HEK293 (cell line): Measurements from ENCODE around the gene PIK3R3.
A peak's percentile ranks its signal among the peaks of the same experiment; 100 is the strongest.

ENCODE experiments used
- CTCF ChIA-PET: fragments of 350-600 bp; formaldehyde crosslinking; extraction: SDS; loops from one replicate; lab custom pipeline; 2021; ENCODE audit warnings: antibody characterized with exemption; lab: Yijun Ruan, JAX
- POLR2A ChIA-PET: fragments of 300-600 bp; formaldehyde crosslinking; extraction: SDS; loops from one replicate; lab custom pipeline; 2020; ENCODE audit warnings: antibody characterized with exemption, inconsistent platforms; lab: Yijun Ruan, JAX
- H3K27ac ChIP-seq: fragments of 200-500 bp; sonication (Bioruptor generic); 2 replicates; pipeline ENCODE4 v1.5.1; 2014; ENCODE audit warnings: low read depth, low read length, control low read depth, inconsistent platforms; ENCODE audit errors: extremely low read depth
- H3K36me3 ChIP-seq, 2 experiments: fragments of 200-500 bp in 1 of 2; sonication (Bioruptor generic) in 1 of 2; 1 replicate in 1 of 2; 2 replicates in 1 of 2; pipeline ENCODE4 v1.5.1; 2014 to 2017; ENCODE audit warnings: inconsistent platforms in 2 of 2, low read length in 2 of 2; ENCODE audit not compliant: control insufficient read depth in 2 of 2, insufficient read depth in 1 of 2
- H3K4me1 ChIP-seq: fragments of 200-500 bp; sonication (Bioruptor generic); 2 replicates; pipeline ENCODE4 v1.5.1; 2014; ENCODE audit warnings: mild to moderate bottlenecking, low read length, inconsistent platforms; ENCODE audit not compliant: control insufficient read depth, insufficient read depth
- H3K4me3 ChIP-seq: 2 replicates; pipeline ENCODE4 v1.5.1; 2011; ENCODE audit warnings: low read depth, mild to moderate bottlenecking, control low read depth, low read length, moderate library complexity
- H3K9me3 ChIP-seq: fragments of 200-500 bp; sonication (Bioruptor generic); 2 replicates; pipeline ENCODE4 v1.5.1; 2014; ENCODE audit warnings: low read depth, low read length, inconsistent platforms; ENCODE audit not compliant: control insufficient read depth, insufficient read depth
- HIC1 ChIP-seq: fragments of 450-650 bp; formaldehyde crosslinking; IDR thresholded peaks from 2 replicates; pipeline ENCODE4 v1.5.1; 2016; ENCODE audit warnings: missing biosample characterization, missing genetic modification characterization
- KLF1 ChIP-seq: fragments of 450-650 bp; formaldehyde crosslinking; IDR thresholded peaks from 2 replicates; pipeline ENCODE4 v1.5.1; 2016; ENCODE audit warnings: missing biosample characterization, missing genetic modification characterization
- SETDB1 ChIP-seq: IDR thresholded peaks from one replicate; pipeline ENCODE4 v1.6.1; 2017; ENCODE audit warnings: mild to moderate bottlenecking, low read length, moderate library complexity, mixed read lengths; ENCODE audit not compliant: insufficient read length
- WT1 ChIP-seq: fragments of 450-650 bp; formaldehyde crosslinking; IDR thresholded peaks from 2 replicates; pipeline ENCODE4 v1.5.1; 2016; ENCODE audit warnings: missing biosample characterization, missing genetic modification characterization
- ZBTB17 ChIP-seq: fragments of 450-650 bp; formaldehyde crosslinking; IDR thresholded peaks from 2 replicates; pipeline ENCODE4 v1.5.1; 2016; ENCODE audit warnings: missing biosample characterization, missing genetic modification characterization
- ZEB2 ChIP-seq: fragments of 450-650 bp; formaldehyde crosslinking; IDR thresholded peaks from 2 replicates; pipeline ENCODE4 v1.5.1; 2016; ENCODE audit warnings: missing biosample characterization, missing genetic modification characterization
- ZNF121 ChIP-seq: fragments of 450-650 bp; formaldehyde crosslinking; IDR thresholded peaks from 2 replicates; pipeline ENCODE4 v1.5.1; 2016; ENCODE audit warnings: missing biosample characterization, missing genetic modification characterization
- ZNF146 ChIP-seq: fragments of 450-650 bp; formaldehyde crosslinking; IDR thresholded peaks from 2 replicates; pipeline ENCODE4 v1.5.1; 2016; ENCODE audit warnings: missing biosample characterization, missing genetic modification characterization
- ZNF155 ChIP-seq: fragments of 450-650 bp; formaldehyde crosslinking; IDR thresholded peaks from 2 replicates; pipeline ENCODE4 v1.5.1; 2016; ENCODE audit warnings: missing biosample characterization, missing genetic modification characterization
- ZNF202 ChIP-seq: fragments of 450-650 bp; formaldehyde crosslinking; IDR thresholded peaks from 2 replicates; pipeline ENCODE4 v1.5.1; 2016; ENCODE audit warnings: missing biosample characterization, missing genetic modification characterization, borderline replicate concordance
- ZNF26 ChIP-seq: fragments of 450-650 bp; formaldehyde crosslinking; IDR thresholded peaks from 2 replicates; pipeline ENCODE4 v1.5.1; 2016; ENCODE audit warnings: missing biosample characterization, missing genetic modification characterization
- ZNF423 ChIP-seq: fragments of 450-650 bp; formaldehyde crosslinking; IDR thresholded peaks from 2 replicates; pipeline ENCODE4 v1.5.1; 2016; ENCODE audit warnings: missing biosample characterization, missing genetic modification characterization
- ZNF433 ChIP-seq: fragments of 450-650 bp; formaldehyde crosslinking; IDR thresholded peaks from 2 replicates; pipeline ENCODE4 v1.5.1; 2016; ENCODE audit warnings: missing biosample characterization, missing genetic modification characterization, low read depth
- ZNF449 ChIP-seq: fragments of 450-650 bp; formaldehyde crosslinking; IDR thresholded peaks from 2 replicates; pipeline ENCODE4 v1.5.1; 2017; ENCODE audit warnings: missing biosample characterization, mild to moderate bottlenecking, missing genetic modification characterization, moderate library complexity
- ZNF530 ChIP-seq: fragments of 450-650 bp; formaldehyde crosslinking; IDR thresholded peaks from 2 replicates; pipeline ENCODE4 v1.5.1; 2016; ENCODE audit warnings: low read depth, missing biosample characterization, missing genetic modification characterization
- ZNF558 ChIP-seq: fragments of 450-650 bp; formaldehyde crosslinking; IDR thresholded peaks from 2 replicates; pipeline ENCODE4 v1.5.1; 2016; ENCODE audit warnings: missing biosample characterization, missing genetic modification characterization
- ZNF560 ChIP-seq: fragments of 450-650 bp; formaldehyde crosslinking; IDR thresholded peaks from 2 replicates; pipeline ENCODE4 v1.5.1; 2017; ENCODE audit warnings: missing biosample characterization, missing genetic modification characterization, borderline replicate concordance
- ZNF561 ChIP-seq: fragments of 450-650 bp; IDR thresholded peaks from 2 replicates; pipeline ENCODE4 v1.5.1; 2018; ENCODE audit warnings: missing biosample characterization, missing genetic modification characterization, borderline replicate concordance
- ZNF580 ChIP-seq: fragments of 450-650 bp; formaldehyde crosslinking; IDR thresholded peaks from 2 replicates; pipeline ENCODE4 v1.5.1; 2016; ENCODE audit warnings: missing biosample characterization, missing genetic modification characterization
- ZNF600 ChIP-seq: fragments of 450-650 bp; formaldehyde crosslinking; IDR thresholded peaks from 2 replicates; pipeline ENCODE4 v1.5.1; 2016; ENCODE audit warnings: missing biosample characterization, missing genetic modification characterization
- ZNF621 ChIP-seq: fragments of 450-650 bp; formaldehyde crosslinking; IDR thresholded peaks from 2 replicates; pipeline ENCODE4 v1.5.1; 2017; ENCODE audit warnings: missing biosample characterization, missing genetic modification characterization
- ZNF624 ChIP-seq: fragments of 450-650 bp; formaldehyde crosslinking; IDR thresholded peaks from 2 replicates; pipeline ENCODE4 v1.5.1; 2017; ENCODE audit warnings: missing biosample characterization, missing genetic modification characterization
- ZNF692 ChIP-seq: fragments of 450-650 bp; formaldehyde crosslinking; IDR thresholded peaks from 2 replicates; pipeline ENCODE4 v1.5.1; 2016; ENCODE audit warnings: missing biosample characterization, missing genetic modification characterization
- ZNF704 ChIP-seq: fragments of 450-650 bp; formaldehyde crosslinking; IDR thresholded peaks from 2 replicates; pipeline ENCODE4 v1.5.1; 2016; ENCODE audit warnings: missing biosample characterization, missing genetic modification characterization
- ZNF747 ChIP-seq: fragments of 450-650 bp; formaldehyde crosslinking; IDR thresholded peaks from 2 replicates; pipeline ENCODE4 v1.5.1; 2016; ENCODE audit warnings: missing biosample characterization, missing genetic modification characterization
- ZSCAN5A ChIP-seq: fragments of 450-650 bp; formaldehyde crosslinking; IDR thresholded peaks from 2 replicates; pipeline ENCODE4 v1.5.1; 2016; ENCODE audit warnings: missing biosample characterization, missing genetic modification characterization

The PIK3R3 gene

GRCh38 chr1:46098027-46098712 lies 34.3 kb downstream of the PIK3R3 start:
- no peak overlapping the region for H3K4me3 ChIP-seq
- CTCF ChIA-PET, result interaction anchor here (0.7 kb wide), 1 partner anchor 247 kb away, joined by 3 read pairs; no protein-coding TSS in a partner anchor
- TF ChIP-seq ZNF624 (tag by site-specific recombination) (no peak), ZNF692 (no peak), ZNF202 (tag by site-specific recombination) (no peak), ZNF580 (tag by site-specific recombination) (no peak), KLF1 (no peak), ZNF561 (tag by site-specific recombination) (no peak), ZNF146 (tag by site-specific recombination) (peak; percentile 42; the same call in 1 of the 2 replicates), ZNF600 (tag by site-specific recombination) (0 out of 2 replicates have a peak, but pooled peaks have one; percentile 36), ZBTB17 (tag by site-specific recombination) (no peak)
- H3K36me3 ChIP-seq, result no peaks in the 10 kb centered on the region; a peak in 1 of 3 replicates
- no peak overlapping the region for H3K27ac ChIP-seq
- H3K9me3 ChIP-seq, result no peaks in the 10 kb centered on the region
- H3K4me1 ChIP-seq, result no peaks in the 10 kb centered on the region
- POLR2A ChIA-PET, result interaction anchor here (1.0 kb wide), 1 partner anchor 149 kb away, joined by 3 read pairs; no protein-coding TSS in a partner anchor

GRCh38 chr1:46097149-46097472 lies 35.3 kb downstream of the PIK3R3 start:
- Histone ChIP-seq H3K4me3 (no peak overlapping the region), H3K27ac (no peak overlapping the region), H3K9me3 (no peaks in the 10 kb centered on the region), H3K4me1 (no peaks in the 10 kb centered on the region), H3K36me3 (no peaks in the 10 kb centered on the region; a peak in 1 of 3 replicates)
- no peak for TF ChIP-seq ZNF423 (tag by site-specific recombination)
- no peak for TF ChIP-seq ZNF621 (tag by site-specific recombination)
- no peak for TF ChIP-seq ZNF202 (tag by site-specific recombination)
- TF ChIP-seq ZNF449 (tag by site-specific recombination), result no peak
- TF ChIP-seq HIC1 (tag by site-specific recombination), result no peak
- no peak for TF ChIP-seq WT1 (tag by site-specific recombination)
- no peak for TF ChIP-seq ZNF704 (tag by site-specific recombination)
- no peak for TF ChIP-seq ZNF155
- TF ChIP-seq ZNF558 (tag by site-specific recombination), result no peak
- TF ChIP-seq ZNF747, result no peak
- TF ChIP-seq ZNF530 (tag by site-specific recombination), result no peak
- TF ChIP-seq ZSCAN5A, result no peak
- no peak for TF ChIP-seq ZEB2 (tag by site-specific recombination)
- TF ChIP-seq ZNF26 (tag by site-specific recombination), result no peak
- no peak for TF ChIP-seq ZNF121 (tag by site-specific recombination)
- TF ChIP-seq ZNF560 (tag by site-specific recombination), result no peak
- no peak for TF ChIP-seq ZNF433
- TF ChIP-seq SETDB1, result no peak
- ChIA-PET CTCF (interaction anchor here (1.7 kb wide), 1 partner anchor 9 kb away, joined by 3 read pairs; no protein-coding TSS in a partner anchor), POLR2A (no interaction called here)
